GM06990 (cell line): Measurements from ENCODE around the gene OBSCN.
"Not testable (repeated sequence)": the region's sequence is repeated elsewhere in the genome, so short reads cannot be mapped to it uniquely, and the experiment has no call there.

Experiments used
- DNase-seq: peaks from one replicate; pipeline ENCODE4 v3.0.0-alpha.2; 2011; ENCODE audit not compliant: insufficient read length; ENCODE audit errors: extremely low read depth
- H3K27me3 ChIP-seq: replicated peaks from 2 replicates; pipeline ENCODE4 v1.6.0; 2011; ENCODE audit warnings: low read length; ENCODE audit not compliant: control insufficient read depth, insufficient read depth
- H3K36me3 ChIP-seq: 2 replicates; pipeline ENCODE4 v1.5.1; 2011; ENCODE audit warnings: low read length; ENCODE audit not compliant: control insufficient read depth, insufficient read depth
- H3K4me3 ChIP-seq: replicated peaks from 2 replicates; pipeline ENCODE4 v1.5.1; 2011; ENCODE audit warnings: low read depth, mild to moderate bottlenecking, control low read depth, low read length
- TF ChIP-seq, protein P1 (sequence below): IDR thresholded peaks from 2 replicates; pipeline ENCODE4 v1.5.1; 2011; ENCODE audit warnings: low read length, control low read depth, mild to moderate bottlenecking, inconsistent platforms; ENCODE audit not compliant: insufficient read depth, poor library complexity, severe bottlenecking

OBSCN gene

DNA sequence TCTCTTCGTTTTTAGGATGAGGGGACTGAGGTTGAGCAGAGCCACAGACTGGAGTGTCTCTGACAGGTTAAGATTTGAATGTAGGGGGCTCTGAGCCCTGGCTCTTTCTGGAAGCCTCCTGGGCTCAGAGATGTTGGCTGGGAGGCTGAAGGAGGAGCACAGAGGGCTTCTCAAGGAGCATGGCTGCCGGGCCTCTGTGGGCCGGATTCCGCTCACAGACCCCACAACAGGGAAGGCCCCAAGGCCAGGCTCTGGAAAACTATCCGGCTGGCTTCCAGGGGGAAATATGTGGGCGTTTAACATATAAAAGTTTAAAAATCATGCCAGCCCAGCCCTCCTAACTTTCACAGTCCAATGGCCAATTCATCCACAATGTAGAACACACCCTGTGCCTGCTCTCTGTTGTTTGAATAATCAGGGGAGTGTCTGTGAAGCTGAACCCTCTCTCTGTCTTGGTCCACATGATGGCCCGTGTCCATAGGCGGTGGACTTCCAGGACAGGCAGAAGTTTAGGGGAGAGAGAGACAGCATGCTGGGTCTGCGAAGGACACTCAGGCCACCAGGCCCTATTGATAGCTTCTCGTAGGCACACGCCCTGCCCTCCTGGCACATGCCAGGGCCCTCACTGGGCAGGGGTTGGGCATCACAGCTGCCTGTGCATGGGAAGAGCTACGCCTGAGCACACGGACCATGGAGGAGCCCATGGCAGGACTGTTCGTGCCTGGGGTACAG is 10.8 kb downstream of the OBSCN start:
- TF ChIP-seq, protein P1, sequence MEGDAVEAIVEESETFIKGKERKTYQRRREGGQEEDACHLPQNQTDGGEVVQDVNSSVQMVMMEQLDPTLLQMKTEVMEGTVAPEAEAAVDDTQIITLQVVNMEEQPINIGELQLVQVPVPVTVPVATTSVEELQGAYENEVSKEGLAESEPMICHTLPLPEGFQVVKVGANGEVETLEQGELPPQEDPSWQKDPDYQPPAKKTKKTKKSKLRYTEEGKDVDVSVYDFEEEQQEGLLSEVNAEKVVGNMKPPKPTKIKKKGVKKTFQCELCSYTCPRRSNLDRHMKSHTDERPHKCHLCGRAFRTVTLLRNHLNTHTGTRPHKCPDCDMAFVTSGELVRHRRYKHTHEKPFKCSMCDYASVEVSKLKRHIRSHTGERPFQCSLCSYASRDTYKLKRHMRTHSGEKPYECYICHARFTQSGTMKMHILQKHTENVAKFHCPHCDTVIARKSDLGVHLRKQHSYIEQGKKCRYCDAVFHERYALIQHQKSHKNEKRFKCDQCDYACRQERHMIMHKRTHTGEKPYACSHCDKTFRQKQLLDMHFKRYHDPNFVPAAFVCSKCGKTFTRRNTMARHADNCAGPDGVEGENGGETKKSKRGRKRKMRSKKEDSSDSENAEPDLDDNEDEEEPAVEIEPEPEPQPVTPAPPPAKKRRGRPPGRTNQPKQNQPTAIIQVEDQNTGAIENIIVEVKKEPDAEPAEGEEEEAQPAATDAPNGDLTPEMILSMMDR, result no peak
- DNase-seq, result no peak
- Histone ChIP-seq H3K27me3 (no peaks in the 10 kb centered on the region; the same call in 1 of the 2 replicates), H3K36me3 (no peaks in the 10 kb centered on the region), H3K4me3 (no peak overlapping the region)

DNA sequence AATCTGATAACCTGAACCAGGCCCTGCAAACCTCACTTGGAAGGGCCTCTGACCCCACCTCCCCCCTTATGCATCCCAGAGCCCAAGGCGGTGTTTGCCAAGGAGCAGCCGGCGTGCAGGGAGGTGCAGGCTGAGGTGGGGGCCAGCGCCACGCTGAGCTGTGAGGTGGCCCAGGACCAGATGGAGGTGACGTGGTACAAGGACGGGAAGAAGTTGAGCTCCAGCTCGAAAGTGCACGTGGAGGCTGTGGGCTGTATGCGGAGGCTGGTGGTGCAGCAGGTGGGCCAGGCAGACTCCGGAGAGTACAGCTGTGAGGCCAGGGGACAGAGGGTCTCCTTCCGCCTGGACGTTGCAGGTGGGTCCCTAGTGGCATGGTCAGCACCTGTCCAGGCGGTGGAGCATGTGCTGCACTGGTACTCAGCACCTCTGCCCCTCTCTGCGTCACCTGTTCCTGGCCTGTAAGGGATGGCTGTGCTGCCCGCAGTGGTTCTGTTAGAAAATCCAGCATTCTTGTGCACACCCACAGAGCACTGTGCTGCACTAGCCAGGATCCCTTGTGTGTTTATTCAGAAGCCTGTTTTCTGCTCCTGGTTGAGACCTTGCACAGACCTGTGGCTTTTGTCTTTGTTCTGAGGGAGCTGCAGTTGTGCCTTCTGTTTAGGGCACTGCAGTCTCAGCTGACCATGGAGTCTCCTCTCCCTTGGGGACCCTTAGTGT is 11.6 kb downstream of the OBSCN start:
- DNase-seq, result no peak
- TF ChIP-seq, protein P1, result no peak
- no peaks in the 10 kb centered on the region for H3K36me3 ChIP-seq
- no peaks in the 10 kb centered on the region; the same call in 1 of the 2 replicates for H3K27me3 ChIP-seq
- no peak overlapping the region for H3K4me3 ChIP-seq

DNA sequence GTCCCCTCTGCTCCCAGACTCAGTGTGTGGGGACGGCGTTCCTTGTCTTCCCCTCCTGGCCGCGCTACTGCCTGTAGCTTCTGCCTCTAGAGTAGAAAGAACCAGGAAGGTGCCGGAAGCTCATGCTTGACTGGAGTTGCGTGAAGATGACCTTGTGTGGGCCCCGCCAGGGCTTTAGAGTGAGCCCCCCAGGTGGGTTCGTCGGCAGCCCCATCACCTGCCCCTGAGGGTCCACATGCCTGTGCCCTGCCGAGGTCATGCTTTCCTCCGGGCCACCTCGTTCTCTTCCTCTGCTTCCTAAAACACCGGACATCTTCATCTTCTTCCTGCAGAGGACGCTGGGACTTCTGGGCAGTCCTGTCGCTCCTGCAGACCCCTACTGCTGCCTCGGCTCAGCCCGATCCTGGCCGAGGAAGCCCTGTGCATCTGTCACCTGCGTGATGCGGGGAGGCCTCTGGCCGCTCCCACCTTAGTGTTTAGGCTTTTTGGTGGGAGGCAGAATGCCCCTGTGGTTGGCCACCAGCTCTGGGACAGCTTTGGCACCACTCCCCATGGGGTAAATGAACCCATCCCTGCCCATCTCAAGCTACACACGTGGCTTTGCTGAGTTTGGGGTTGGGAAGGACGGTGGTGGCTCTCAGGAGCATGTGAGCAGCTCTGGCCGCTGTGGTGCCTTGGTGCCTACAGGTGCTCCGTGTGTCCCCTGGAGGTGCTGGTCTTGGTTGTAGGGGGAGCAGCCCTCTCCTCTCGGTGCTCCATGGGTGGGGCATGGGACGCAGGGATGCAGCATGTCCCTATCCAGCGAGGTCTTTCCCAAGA is 12.3 kb downstream of the OBSCN start:
- H3K36me3 ChIP-seq, result no peaks in the 10 kb centered on the region
- no peak overlapping the region for H3K4me3 ChIP-seq

DNA sequence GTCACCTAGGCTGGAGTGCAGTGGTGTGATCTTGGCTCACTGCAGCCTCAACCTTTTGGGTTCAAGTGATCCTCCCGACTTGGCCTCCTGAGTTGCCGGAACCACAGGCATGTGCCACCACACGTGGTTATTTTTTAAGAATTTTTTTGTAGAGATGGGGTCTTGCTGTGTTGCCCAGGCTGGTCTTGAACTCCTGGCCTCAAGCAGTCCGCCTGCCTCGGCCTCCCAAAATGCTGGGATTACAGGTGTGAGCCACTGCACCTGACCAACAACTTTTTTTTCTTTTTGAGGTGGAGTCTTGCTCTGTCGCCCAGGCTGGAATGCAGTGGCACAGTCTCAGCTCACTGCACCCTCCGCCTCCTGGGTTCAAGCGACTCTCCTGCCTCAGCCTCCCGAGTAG is 13.3 kb downstream of the OBSCN start:
- H3K27me3 ChIP-seq, DNase-seq, H3K4me3 ChIP-seq, H3K36me3 ChIP-seq: not testable (repeated sequence)

More for the DNA sequence above, 12.3 kb downstream of the OBSCN start:
- TF ChIP-seq, protein P1, result no peak
- no peaks in the 10 kb centered on the region for H3K27me3 ChIP-seq
- DNase-seq, result no peak

DNA sequence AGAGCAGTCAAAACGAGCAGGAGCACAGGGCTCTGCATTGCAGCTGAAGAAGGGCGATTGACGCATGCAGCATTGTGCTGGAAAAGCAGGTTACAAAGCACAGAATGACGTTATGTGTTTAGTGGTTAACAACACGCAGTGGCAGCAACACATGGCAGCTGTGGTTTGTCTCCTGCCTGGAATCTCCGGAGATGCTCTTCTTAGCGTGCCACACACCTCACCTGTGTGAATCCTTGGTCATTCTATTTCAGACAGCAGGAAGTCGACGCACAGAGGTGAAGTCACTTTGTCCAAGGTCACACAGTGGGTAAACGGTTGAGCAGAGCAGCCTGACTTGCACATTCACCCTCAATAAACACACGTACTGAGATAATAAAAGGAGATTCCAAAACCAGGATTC is 14.7 kb downstream of the OBSCN start:
- no peaks in the 10 kb centered on the region for H3K27me3 ChIP-seq
- TF ChIP-seq, protein P1, result no peak
- no peaks in the 10 kb centered on the region for H3K36me3 ChIP-seq
- DNase-seq, result no peak
- H3K4me3 ChIP-seq, result no peak overlapping the region
